Suprapubic skin (tissue), 3 donors: ENCODE measurements around the gene NGDN.

ENCODE experiments used
- CTCF ChIP-seq, 2 donors: fragments of 200-600 bp in 1 of 2; fragments of 450-650 bp in 1 of 2; sonication (generic) in 1 of 2; IDR thresholded peaks; one replicate each; pipeline ENCODE4 v1.5.1; 2016 to 2019; ENCODE audit warnings: antibody characterized with exemption in 2 of 2, mild to moderate bottlenecking in 1 of 2, moderate library complexity in 1 of 2
- POLR2A ChIP-seq, 2 donors: fragments of 450-650 bp; IDR thresholded peaks; one replicate each; pipeline ENCODE4 v1.6.1; 2017; ENCODE audit warnings: antibody characterized with exemption in 2 of 2, mild to moderate bottlenecking in 2 of 2, moderate library complexity in 2 of 2

GRCh38 chr14:23439107-23439835 is 30.2 kb upstream of the NGDN start:
- TF ChIP-seq CTCF (IDR thresholded peaks at IDR 0.05) (no peak), POLR2A (IDR thresholded peaks at IDR 0.05) (no peak)
